HG03135 (cell line): Measurements from ENCODE around the gene TMC5.
"Not testable (repeated sequence)": the region's sequence is repeated elsewhere in the genome, so short reads cannot be mapped to it uniquely, and the experiment has no call there.

Experiments
- ATAC-seq: cut with Tn5 transposase; IDR thresholded peaks from one replicate; pipeline ENCODE4 v1.9.1; 2021; ENCODE audit warnings: mild to moderate bottlenecking, moderate library complexity; ENCODE audit not compliant: unreplicated experiment

TMC5 gene

DNA sequence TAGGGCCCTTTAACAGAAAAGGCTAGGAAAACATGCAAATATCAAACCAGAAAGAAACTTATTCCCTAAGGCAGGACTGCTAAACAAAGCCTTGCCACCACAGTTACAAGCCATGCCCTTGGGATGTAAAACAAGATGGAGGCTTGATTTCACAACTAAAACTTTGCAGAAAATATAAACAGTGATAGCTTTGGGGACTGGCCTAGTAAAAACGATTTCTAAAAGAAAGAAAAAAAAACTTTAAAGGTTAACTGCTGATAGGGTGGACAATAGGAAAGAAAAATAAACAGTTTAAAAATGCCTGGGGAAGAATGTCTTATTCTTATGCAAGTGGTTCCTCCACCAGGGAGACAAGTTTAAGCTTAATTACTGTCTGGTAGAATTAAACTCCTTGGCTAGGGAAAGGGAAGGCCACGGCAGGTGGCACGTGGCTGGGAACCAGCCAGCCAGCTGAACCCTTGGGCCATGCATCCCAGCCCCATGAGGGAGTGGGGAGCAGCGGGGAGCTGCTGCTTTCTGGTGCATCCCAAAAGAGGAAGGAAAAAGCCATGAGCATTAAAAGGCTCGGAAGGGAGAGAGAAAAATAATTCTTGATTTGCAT lies 10.7 kb upstream of the TMC5 start:
- no peak for ATAC-seq

DNA sequence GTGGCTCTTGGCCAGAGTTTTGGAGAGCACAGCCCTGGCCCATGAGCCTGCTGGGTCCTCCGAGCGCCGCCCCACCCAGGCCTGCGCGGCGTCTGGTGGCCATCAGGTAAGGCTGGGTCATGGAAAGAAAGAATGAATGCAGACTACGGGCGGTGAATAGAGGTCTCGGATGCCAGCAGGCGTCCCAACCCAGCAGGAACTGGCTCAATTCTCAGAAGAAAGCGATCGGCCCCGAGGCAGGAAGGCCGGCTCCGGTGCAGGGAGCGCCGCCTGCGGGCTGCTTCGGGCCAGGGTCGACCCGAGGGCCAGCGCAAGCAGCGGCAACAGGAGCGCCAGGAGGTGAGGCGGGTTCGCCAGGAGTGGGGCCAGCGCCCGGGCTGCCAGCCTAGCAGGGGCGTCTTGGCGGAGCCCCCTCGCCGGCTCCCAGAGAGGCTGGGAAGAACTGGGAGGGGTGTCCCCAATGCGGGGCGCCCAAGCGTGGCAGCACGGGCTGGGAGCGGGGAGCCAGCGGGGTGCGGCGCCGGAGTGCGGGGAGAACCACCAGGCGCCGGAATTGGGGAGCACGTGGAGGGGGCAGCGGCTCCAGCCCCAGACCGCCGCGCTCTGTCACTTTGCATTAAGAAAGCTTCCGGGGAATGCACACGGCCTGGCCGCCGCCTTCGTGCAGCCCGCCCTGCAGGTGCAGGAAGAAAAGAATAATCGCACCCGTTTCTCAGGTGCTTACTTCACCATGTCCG lies 7.1 kb upstream of the TMC5 start:
- no peak for ATAC-seq

DNA sequence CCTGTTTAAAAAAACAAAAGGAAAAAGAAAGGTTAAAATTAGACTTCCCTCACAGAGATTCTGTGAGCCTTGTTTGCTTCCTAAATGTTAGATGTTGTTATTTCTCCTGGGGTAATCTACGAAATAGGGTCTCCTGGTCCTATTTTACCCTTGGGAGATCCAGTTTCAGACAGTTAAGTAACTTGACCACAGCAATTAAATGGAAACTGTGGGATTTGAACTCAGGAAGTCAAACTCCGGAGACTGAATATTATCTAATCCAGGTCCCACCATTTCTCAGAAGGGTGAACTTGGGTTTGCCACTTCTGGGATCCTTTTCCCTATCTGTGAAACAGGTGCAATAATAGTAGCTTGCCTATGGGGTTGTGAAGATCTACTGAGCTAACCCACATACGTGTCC lies 6.4 kb upstream of the TMC5 start:
- no peak for ATAC-seq

DNA sequence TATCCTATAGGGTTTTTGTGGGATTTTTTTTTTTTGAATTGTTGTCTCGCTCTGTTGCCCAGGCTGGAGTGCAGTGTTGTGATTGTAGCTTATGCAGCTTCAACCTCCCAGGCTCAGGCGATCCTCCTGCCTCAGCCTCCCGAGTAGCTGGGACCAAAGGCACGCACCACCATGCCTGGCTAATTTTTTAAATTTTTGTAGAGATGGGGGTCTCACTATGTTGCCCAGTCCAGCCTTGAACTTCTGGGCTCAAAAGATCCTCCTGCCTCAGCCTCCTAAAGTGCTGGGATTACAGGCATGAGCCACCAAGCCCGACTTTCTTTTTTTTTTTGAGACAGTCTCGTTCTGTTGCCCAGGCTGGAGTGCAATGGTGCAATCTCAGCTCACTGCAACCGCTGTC lies 5.6 kb upstream of the TMC5 start:
- not testable (repeated sequence) for ATAC-seq

DNA sequence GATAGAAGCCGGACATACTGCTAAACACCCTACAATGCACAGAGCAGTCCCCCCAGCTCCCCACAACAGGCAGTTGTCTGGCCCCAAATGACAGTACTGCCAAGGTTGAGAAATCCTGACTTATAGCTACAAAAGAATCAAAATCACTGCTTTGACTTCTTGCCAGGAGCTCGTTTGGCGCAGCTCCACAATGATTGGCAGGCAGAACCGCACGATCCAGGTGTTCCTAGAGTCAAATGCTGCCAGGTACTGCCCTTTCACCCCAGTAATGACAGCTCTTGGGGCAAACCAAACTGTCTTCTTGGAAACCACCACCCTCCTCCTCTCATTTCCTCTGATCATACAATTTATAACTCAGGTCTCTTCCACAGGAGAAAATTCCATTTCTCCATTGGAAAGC lies 2.2 kb upstream of the TMC5 start:
- ATAC-seq: no peak

DNA sequence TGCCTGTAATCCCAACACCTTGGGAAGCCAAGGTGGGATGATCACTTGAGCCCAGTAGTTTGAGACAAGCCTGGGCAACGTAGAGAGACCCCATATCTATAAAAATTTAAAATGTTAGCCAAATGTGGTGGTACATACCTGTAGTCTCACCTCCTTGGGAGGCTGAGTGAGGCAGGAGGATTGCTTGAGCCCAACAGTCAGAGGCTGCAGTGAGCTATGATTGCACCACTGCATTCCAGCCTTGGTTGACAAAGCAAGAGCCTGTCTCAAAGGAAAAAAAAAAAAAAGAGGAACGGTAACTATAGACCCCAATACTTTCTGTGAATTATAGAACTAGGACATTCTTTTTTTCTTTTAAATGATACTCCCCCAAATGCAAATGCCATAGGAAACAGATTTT lies 1.8 kb upstream of the TMC5 start:
- no peak for ATAC-seq

DNA sequence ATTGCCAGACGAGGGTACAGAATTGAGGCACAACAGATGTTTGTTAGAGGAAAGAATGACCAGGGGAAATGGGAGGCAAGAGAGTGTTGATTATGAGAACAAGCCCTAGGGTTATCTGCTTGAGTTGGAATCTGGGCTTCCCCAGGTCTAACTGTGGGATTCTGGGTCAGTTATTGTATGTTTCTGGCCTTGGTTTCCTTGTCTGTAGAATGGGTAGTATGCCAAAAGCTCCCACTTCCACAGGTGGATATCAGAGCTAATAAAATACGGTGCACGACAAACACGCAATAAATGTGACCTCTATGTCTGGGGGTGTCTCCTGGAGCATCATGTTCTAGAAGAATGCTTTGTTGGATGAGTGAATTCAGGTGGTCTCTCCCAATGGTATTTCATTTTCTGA lies 517 bp downstream of the TMC5 start:
- ATAC-seq: no peak

DNA sequence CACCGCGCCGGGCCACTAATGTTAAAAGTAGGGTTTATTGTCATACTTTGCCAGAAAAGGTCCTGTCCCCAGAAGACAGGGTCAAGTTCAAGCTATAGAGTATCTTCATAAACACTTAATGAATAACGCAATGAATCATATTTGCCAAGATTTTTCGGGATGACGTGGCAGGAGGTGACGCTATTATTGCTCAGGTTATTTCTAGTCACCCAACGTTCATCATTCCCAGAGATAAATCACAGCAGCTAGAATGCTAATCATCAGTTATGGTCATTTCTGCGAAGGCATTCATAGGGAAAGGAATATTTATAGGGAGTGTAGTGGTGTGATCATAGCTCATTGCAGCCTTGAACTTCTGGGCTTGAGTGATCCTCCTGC lies 2.0 kb downstream of the TMC5 start:
- no peak for ATAC-seq

DNA sequence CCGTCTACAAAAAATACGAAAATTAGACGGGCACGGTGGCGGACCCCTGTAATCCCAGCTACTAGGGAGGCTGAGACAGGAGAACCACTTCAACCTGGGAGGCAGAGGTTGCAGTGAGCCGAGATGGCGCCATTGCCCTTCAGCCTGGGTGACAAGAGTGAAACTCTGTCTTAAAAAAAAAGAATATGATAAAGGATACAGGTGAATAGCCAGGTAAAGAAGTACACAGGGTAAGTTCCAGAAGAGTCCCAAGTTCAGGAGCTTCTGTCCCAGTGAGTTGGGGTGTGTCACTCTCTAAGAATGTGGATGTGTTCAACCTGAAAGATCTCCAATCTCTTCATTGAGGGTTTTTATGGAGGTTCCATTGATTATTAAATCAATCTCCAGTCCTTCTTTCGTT lies 6.8 kb downstream of the TMC5 start:
- ATAC-seq: no peak

DNA sequence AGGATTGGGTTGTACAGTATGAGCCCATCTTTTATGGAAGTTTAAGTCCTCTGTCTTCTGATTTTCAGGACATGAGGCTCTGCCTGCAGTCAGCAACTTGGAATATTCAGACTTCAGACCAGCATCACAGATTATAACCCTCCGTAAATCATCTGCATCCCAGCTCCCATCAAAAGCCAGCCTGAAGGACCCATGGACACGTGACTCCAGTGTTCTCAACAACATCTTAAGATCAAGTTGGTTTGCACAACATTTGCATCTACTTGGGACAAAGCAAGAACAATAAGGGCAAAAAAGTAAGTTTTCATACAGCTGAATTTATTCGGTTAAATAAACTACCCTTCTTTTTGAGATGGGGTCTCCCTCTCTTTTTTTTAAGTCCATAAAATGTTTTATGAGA lies 12.7 kb downstream of the TMC5 start:
- ATAC-seq: no peak

DNA sequence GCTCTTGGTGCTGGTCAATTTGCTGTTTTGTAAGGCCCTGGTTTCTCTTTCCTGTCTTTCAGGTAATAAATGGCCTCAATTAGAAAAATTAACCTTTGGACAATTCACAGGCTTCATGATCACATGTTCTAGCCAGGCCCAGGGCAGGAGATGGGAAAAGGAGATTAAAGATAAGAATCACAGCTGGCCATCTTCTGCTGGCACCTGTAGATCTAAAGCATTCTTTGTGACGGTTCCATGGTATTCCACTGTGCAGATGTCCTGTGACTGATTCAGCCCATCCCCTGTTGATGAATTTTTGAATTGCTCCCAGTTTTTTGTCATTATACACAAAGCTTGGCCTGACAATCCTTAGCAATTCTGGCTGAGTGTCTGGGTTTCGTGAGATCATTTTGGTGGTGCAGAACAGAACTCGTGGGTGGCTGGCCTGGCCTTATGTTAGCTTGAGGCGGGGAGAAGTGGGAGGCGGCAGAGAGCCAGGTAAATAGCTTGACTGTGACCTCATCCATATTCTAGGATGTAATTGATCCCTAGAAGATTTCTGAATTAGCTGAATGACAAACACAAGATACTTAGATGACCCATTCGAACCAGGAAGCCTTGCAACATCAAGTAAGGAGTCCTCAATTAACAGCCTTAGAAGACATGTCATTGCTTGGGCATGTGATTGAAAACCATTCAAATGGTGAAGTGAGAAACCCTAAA lies 14.1 kb downstream of the TMC5 start:
- no peak for ATAC-seq

DNA sequence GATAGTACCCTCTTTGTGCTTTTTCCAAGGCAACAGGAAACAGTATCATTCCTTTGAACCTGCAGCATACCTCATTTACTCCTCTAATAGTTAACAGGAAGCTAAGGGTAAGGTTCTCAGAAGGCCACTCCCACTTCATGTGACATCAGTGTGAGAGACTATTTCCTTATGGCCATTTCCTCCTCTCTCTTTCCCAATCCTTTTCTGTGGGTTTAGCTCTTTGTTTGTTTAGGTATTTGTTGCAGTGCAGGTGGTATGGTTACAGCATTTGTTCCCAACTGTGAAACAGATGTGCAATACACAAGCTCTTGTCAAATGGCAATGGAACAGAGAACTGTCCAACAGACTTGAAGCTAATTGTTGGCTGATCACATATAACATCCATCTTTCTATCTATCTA lies 14.7 kb downstream of the TMC5 start:
- ATAC-seq: no peak

DNA sequence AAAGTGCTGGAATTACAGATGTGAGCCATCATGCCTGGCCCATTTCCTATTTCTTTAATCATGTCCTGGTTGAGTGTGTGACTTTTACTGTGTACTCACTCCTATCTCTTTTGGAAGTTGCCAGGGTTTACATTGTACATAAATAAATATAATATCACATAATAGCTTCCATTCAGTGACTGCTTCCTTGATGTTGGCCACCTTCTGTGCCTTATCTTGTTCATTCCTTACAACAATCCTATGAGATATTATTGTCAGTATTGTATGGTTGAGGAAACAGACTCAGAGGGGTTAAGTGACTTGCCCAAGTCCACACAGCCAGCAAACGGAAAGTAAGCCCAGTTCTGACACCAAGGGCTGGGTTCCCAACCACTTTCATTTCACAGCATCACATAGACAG lies 16.9 kb downstream of the TMC5 start:
- ATAC-seq: no peak

DNA sequence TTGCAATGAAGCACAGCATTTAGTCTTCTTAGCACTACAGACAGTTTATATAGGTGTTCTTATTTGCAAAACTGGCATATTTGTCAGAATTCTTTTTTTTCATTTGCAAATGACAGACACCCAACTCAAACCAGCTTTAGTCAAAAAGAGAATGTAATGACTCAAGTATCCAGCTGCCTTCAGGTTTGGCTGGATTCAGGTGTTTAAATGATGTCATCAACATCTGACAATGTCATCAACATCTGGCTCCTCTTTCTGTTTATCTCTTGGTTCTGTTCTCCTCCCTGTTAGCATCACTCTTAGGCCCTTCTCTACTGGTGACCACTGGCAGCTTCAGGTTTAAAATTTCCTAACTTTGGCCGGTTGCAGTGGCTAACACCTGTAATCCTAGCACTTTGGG lies 18.9 kb downstream of the TMC5 start:
- no peak for ATAC-seq

DNA sequence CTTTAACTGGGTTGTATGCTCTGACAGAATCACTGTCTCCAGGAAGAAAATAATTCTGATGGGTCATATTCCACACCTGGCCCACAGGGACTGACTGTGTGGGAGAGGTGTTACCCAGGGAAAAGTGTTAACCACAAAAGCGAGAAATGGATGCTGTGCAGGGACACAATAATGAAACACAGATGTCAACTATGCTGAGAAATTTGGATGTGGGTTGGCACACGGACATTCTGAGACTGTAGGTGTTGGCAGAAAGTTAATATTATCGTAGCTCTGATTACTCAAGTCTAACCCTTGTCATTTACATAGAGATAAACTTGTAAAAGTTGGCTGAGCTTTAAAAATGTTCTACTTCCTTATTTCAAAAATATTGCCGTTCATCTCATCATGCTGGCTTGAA lies 19.6 kb downstream of the TMC5 start:
- ATAC-seq: no peak

DNA sequence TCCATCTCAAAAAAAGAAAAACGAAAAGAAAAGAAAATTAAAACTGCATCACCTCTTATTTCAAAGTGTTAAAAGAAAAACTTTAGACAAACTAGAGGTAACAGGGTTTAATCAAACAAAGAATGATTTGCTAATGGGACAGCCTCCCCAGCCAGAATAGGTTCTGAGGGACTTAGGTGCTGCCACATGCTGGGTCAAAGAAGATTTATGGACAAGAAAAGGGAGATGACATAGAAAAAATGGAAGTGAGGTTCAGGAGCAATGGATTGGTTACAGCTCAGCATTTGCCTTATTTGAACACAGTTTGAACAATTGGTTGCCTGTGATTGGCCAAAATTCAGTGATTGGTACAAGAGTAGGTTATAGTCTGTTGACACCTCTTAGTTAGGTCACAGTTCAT lies 21.1 kb downstream of the TMC5 start:
- ATAC-seq: no peak

DNA sequence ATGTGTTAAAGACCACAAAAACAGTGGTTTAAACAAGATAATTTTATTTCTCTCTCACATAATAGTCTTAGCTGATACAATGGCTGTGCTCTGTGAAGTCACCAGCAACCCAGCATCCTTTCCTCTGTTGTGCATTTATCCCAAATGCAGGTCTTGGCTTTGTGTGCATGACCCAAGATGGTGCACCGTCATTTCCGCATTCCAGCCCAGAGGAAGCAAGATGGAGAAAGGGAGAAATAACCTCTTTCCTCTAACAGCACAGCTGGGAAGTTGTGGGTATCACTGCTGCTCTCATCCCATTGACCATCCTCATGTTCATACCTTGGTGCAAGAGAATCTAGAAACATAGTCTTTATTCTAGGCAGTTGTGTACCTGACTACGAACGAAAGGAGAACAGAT lies 21.8 kb downstream of the TMC5 start:
- no peak for ATAC-seq

DNA sequence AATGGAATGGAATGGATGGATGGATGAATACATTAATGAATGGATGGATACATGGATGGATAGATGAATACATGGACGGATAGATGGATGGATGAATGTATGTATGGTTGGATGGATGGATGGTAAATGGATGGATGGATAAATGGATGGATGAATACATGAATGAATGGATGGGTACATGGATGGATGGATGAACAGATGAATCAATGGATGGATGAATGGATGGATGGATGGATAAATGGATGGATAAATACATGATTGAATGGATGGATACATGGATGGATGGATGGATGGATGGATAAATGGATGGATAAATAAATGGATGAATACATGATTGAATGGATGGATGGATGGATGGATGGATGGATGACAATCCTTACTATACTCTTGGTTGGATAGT lies 26.0 kb downstream of the TMC5 start:
- ATAC-seq: no peak

DNA sequence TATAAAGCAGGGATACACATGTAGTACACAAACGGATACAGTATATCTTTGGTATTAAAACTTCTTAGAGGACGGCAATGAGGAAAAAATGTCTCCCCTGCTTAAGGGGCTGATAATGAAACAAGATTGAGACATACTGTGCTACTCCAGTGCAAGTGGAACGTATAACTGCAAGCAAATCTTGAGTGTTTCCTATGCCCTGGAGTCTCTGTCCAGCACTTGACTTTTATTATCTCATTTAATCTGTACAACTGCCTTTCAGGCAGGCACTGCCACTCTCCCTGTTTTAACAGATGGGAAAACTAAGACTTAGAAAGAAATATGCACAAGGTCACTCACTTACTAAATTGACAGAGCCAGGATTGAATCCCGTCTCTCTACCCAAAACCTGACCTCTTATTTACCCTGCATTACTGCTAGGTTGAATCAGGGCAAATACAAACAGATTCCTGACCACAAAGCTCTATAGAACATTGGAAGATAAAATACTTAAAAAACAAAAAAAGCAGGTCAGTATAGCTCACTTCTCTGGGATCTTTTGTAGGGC lies 28.7 kb downstream of the TMC5 start:
- no peak for ATAC-seq

DNA sequence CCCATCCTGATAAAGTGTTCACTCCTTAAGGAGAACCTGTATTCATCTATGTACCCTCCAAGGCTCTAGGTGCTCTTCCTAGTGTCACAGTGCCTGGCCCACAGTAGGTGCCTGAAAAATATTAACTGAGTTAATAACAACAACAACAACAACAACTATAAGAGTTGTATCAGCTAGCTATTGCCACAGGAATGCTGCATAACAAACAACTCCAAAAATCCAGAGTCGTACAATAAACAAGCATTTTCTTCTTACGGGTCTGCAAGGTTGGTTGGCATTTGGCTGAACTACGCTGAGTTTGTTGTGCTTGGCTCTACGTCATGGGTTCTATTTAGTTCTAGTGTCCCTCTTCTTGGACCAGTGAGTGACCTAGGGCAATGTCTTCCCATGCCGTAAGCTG lies 29.2 kb downstream of the TMC5 start:
- ATAC-seq: no peak

DNA sequence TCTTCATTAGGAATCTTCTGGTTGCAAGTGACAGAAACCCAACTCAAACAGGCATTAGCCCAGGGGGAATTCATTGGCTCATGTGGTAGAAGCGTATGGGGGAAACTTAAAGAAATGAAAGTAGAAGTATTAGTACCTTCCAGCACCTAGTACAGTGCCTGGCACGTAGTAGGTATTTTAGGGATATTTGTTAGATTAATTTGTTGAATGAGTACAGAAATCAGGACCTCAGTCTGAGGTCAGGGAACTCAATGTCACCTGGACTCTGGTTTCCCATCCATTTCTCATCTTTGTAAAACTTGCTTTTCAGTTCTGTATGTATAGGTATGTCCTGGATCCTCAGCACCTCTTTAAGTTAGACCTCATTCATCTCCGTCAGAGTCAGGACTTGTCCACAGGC lies 32.5 kb downstream of the TMC5 start:
- ATAC-seq: no peak

DNA sequence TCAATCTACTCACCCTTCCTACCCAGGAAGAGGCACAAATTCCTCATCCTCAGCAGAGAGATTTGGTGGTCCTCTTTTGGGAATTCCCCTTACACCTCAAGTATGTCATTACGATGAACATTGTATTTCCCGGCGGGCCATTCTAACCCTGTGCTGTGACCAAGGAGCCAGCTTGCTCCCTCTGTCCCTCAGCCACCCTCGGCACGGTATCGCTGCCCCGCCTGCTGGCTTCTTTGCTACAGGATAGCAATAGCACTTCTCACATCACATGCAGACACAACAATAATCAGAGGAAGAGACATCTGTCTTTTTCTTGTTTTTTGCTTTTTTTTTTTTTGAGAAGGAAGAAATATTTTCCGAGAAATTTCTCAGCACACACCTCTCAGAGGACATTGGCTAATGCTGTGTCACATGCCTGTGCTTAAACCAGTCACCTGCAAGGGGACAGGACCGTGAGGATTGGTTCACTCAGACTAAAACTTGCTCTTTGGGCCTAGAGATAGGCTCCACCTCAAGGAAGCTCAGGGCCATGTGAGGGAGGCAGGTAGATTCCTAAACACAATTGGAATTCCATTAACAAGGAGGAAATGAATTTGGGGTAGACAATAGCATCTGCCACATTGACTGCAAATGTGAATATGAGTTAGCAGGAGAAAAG lies 41.2 kb downstream of the TMC5 start:
- ATAC-seq: no peak
